GM12801 (cell line): ENCODE data around the gene ABCB4.

Experiments used
- TF ChIP-seq, protein P1 (sequence below): IDR thresholded peaks from one replicate; pipeline ENCODE4 v1.5.1; 2011; ENCODE audit warnings: control low read depth; ENCODE audit not compliant: insufficient read length; ENCODE audit errors: extremely low read depth

Gene ABCB4

DNA sequence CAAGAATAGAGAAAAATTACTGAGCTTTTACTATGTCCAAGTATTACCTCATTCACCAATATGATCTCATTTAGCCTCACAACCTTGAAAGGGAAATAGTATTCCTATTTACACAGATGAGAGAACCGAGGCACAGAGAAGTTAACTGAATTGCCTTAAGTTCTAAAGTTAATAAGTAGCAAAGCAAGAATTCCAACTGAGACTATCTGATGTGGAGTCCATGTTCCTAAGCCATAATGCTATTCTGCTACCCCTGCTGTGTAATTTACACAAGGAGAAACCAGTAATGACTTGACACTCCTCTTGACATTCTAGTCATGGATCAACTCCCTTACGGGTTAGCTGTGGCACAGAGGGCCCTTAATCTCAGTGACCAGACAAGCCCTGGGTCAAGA is 60.7 kb downstream of the ABCB4 start:
- TF ChIP-seq, protein P1, sequence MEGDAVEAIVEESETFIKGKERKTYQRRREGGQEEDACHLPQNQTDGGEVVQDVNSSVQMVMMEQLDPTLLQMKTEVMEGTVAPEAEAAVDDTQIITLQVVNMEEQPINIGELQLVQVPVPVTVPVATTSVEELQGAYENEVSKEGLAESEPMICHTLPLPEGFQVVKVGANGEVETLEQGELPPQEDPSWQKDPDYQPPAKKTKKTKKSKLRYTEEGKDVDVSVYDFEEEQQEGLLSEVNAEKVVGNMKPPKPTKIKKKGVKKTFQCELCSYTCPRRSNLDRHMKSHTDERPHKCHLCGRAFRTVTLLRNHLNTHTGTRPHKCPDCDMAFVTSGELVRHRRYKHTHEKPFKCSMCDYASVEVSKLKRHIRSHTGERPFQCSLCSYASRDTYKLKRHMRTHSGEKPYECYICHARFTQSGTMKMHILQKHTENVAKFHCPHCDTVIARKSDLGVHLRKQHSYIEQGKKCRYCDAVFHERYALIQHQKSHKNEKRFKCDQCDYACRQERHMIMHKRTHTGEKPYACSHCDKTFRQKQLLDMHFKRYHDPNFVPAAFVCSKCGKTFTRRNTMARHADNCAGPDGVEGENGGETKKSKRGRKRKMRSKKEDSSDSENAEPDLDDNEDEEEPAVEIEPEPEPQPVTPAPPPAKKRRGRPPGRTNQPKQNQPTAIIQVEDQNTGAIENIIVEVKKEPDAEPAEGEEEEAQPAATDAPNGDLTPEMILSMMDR: no peak

DNA sequence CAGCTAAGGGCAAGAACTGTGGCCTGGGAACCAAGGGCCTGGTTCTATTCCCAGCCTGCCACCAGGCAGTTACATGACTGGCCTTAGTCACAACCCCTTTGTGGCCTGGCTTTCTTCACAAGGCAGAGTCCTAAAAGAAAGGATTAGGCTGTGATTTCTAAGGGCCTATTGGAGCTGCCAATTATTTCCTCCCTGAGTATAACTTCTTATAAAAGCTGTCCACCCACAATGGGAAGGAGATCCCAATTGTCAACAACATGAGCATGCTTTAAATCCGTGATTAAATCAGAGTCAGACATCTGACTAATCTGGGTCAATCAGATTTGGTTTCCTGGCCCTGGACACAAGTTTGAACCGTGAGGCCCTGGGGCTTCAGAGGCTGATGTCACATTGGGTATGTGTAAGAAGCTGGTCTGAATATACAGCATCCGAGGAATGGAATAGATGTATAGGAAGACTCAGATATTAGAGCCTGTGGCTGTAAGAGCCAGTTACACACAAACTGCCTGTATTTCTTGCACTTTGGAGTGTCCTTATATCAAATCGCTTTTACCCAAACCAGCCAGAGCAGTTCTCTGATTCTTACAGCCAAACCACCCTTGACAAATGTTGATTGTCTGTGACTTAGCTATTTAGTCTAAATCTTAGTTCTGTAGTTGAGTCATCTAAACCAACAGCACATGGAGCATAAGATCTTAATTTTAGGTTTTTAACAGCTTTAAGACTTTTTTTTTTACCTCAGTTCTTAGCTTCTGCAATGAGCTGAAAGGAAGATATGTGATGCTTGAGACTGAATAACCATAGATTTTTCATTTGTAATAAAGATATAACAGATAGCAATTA is 61.3 kb downstream of the ABCB4 start:
- TF ChIP-seq, protein P1: no peak

DNA sequence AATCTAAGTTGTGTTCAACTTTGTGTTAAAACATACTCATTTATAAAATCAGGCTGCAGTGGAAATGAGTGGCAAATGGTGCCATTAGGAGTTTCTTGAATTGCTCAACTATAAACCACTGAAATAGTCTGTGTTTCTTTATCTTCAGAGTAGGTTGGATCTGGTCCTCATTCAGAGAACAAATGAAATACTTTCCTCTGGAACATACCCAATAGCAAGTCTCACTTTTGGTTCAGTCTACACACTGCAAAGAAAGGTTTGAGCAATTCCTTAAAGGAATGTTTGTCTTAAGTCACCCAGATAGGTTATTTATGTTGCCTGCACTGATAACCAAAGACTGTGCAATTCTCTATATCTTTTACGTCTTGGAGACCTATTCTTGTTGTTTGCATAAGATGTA is 62.5 kb downstream of the ABCB4 start:
- TF ChIP-seq, protein P1: no peak

DNA sequence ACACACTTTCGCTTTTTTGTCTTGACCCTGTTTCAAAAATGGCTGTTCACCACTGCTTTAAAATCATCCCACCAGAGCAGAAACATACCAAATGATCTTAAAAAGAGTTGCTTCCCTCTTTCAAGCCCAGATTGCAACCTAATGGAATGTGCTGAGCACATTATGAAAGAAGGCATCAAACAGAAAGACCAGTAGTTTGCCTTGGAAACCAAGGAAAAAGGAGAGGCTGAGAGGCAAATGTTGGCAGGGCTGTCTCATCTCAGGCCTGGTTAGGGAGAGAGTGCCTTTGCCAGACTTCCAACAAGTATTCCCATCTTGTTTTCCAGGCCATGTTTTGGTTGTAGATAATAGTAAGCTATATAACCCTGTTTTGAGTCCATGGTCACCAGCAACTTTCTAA is 64.3 kb downstream of the ABCB4 start:
- TF ChIP-seq, protein P1: no peak

DNA sequence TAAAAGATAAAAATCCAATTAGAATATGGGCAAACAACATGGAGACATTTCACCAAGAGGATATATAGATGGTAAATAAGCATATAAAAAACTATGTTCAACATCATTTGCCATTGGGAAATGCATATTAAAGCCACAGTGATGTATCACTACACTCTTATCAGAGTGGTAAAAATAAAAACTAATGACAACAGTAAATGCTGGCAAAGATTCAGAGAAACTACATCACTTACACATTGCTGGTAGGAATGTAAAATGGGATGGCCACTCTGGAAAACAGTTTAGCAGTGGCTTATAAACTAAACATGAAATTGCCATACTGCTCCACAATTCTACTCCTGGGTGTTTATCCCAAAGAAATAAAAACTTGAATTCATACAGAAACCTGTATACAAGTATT is 70.8 kb downstream of the ABCB4 start:
- TF ChIP-seq, protein P1: no peak

DNA sequence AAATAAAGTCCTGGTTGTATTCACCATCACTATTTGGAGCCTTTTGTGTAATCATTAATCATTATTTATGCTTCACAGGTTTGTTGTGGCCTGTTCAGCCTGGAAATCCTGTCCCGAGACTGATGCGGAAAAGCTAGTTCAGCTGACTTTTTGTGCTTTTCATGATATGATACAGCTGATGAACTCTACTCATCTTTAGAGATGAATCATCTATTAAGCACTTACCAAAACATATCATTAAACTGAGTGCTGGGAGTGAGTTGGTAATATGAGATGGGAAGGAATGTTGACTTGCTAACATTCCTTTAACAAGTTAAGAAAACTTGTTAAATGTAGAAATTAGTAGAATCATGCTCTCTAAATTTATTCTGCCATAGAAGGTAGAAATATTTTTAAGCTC is 77.0 kb downstream of the ABCB4 start:
- TF ChIP-seq, protein P1: no peak

DNA sequence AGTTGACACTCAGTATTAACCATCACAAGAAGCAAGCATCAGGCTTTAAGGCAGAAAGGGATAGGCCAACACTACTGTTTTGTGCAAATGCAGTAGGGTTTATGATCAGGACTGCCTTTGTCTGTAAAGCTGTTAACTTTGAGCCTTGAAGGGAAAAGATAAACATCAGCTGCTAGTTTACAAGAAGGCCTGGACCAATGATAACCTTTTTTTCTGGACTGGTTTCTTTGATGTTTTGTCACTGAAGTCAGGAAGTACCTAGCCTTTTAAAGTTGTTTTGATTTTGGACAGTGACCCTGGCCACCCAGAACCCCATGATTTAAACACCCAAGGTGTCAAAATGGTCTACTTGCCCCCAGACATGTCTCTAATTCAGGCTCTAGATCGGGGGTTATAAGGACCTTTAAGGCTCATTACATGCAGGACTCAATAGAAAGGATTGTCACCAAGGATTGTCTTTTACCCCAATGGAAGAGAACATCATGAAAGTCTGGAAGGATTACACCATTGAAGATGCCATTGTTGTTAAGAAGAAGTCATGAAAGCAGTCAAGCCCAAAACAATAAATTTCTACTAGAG is 79.9 kb downstream of the ABCB4 start:
- TF ChIP-seq, protein P1: no peak
